ENCODE results near the gene ZC3H15.

DNA sequence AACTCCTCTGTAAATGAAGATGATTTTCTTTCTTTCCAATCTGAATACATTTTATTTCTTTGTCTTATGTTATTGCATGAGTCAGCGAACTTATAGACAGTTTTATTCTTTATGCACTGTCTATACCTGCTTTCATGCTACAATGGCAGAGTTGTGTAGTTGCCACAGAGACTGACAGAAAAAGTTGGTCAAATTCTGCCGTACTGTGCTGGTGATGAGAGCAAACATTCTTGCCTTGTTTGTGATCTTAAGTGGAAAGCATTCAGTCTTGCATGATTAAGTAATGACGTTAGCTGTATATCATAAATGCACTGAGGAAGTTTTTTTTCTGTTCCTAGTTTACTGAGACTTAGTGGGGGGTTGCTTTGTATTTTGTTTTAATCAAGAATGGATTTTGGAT lies 32.9 kb downstream of the ZC3H15 start:
- TF ChIP-seq, protein P1, sequence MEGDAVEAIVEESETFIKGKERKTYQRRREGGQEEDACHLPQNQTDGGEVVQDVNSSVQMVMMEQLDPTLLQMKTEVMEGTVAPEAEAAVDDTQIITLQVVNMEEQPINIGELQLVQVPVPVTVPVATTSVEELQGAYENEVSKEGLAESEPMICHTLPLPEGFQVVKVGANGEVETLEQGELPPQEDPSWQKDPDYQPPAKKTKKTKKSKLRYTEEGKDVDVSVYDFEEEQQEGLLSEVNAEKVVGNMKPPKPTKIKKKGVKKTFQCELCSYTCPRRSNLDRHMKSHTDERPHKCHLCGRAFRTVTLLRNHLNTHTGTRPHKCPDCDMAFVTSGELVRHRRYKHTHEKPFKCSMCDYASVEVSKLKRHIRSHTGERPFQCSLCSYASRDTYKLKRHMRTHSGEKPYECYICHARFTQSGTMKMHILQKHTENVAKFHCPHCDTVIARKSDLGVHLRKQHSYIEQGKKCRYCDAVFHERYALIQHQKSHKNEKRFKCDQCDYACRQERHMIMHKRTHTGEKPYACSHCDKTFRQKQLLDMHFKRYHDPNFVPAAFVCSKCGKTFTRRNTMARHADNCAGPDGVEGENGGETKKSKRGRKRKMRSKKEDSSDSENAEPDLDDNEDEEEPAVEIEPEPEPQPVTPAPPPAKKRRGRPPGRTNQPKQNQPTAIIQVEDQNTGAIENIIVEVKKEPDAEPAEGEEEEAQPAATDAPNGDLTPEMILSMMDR (IDR thresholded peaks at IDR 0.05): no peak
- no peak for TF ChIP-seq POLR2A (IDR thresholded peaks at IDR 0.05)
